Measurements from ENCODE around the gene PADI1.

PADI1 gene, protein sequence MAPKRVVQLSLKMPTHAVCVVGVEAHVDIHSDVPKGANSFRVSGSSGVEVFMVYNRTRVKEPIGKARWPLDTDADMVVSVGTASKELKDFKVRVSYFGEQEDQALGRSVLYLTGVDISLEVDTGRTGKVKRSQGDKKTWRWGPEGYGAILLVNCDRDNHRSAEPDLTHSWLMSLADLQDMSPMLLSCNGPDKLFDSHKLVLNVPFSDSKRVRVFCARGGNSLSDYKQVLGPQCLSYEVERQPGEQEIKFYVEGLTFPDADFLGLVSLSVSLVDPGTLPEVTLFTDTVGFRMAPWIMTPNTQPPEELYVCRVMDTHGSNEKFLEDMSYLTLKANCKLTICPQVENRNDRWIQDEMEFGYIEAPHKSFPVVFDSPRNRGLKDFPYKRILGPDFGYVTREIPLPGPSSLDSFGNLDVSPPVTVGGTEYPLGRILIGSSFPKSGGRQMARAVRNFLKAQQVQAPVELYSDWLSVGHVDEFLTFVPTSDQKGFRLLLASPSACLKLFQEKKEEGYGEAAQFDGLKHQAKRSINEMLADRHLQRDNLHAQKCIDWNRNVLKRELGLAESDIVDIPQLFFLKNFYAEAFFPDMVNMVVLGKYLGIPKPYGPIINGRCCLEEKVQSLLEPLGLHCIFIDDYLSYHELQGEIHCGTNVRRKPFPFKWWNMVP

DNA sequence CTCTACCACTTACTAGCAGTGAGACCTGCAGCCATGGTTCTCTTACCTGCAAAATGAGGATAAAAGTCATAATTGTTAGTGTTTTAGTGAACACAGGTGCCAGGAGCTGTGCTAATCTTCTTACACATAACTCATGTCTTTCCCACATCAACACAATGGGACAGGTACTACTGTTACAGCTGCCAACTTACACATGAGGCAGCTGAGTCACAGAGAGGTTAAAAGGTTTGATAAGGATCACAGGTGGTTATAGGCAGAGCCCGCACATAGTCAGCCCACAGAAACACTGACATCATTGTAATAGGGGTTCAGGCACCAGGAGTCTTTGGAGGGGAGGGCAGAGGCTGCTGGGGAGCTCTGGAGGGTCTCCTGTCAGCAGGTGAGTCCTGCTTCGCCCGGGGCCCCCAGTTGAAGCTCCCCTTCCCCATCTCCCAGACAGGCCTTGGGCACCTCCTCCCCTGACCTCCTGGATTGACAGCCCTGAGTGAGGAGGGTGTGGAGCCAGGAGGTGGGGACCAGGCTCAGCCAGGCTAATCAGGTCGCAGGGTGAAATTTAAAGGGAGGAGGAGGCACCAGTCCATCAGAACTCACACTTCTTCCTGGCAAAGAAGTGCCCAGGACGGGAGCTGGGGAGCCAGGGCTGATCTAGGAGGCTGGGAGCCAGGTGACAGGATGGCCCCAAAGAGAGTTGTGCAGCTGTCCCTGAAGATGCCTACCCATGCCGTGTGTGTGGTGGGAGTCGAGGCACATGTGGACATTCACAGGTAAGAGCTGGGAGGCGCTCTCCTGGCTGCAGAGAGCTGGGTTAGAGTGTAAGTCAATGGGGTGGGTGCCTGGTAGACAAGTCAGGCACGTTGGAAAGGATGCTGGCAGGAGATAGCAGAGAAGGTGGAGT, at the start of gene PADI1:
Gene PADI1, plus strand, starts transcription at position 583 of the 895 bp plus-strand sequence. Its CDS starts 90 bp downstream, at position 673.
- DNase-seq (ENCODE audit: low spot score), result no peak

DNA sequence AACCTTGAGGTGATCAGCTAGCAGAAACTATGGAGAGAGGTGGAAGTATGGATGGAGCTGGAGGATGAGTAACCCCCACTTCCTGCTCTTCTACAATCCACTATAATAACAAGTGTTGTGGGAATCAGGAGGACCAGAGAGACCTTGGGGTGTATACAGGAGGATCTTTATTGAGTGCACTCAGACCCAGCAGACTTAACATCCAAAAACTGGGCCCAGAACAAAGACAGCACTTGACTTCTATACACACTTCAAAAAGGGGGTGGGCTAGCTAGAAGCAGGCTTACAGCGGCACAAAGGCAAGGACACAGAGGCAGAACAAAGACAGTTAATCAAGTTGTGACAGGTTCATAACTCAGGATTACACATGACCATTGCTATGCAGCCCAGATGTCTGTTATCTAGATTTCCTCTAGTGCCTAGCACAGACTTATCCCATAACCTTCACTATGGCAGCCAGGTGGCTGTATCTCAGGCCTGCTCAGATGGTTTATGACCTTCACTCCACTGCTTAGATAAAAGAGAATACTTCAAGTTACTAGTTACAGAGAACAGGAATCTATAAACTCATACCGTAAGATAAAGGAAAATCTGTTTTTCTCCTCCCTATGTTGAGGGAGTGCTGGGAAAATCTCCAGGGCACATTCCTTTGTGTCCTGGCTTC, 49.5 kb upstream of the PADI1 start:
- no peak for DNase-seq (ENCODE audit: low spot score)

DNA sequence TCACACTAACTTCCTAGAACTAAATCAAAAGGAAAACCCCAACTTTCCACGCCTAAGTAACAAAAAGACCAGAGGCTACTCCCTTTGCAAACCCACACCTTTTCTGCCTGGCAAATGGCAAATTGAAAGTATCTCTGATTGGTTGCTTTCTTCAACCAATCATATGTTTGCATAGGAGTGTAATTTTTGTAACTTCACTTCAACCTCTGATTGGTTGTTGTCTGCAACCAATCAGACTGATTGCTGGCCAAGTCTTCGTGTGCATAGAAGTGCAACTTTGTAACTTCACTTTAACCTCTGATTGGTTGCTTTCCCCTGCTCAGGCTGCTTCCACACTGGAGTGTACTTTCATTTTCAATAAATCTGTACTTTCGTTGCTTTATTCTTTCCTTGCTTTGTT, 48.8 kb upstream of the PADI1 start:
- no peak for DNase-seq (ENCODE audit: low spot score)

- no peak for DNase-seq (ENCODE audit: low spot score)
Measured at GRCh38 chr1:17158961-17159360, 46.0 kb upstream of the PADI1 start.

DNA sequence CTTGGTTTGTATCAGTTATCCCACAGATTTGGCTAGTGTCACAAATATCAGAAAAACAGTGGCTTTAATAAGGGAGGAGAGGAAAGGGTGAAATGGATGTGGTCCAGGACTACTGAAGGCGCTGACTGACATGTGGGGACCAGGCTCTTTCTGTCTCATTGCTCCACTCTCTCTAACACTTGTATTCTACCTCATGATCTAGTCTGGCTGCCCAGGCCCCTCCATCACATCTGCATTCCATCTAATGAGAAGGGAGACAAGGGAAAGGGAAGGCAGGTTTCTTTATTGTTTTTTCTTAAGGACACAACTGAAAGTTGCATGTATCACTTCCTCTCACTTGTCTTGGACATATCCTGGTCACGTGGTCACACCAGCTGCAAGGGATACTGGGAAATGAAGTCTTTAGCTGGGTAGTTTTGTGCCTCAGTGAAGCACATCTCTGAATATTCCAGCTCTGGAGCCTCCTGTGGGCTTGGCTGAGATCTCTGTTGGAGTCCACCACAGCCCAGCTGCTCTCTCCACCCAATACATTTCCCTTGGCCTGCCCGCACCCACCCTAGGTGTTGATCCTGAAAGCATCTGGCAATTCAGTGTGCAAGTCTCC, 43.7 kb upstream of the PADI1 start:
- DNase-seq (ENCODE audit: low spot score), result no peak

DNA sequence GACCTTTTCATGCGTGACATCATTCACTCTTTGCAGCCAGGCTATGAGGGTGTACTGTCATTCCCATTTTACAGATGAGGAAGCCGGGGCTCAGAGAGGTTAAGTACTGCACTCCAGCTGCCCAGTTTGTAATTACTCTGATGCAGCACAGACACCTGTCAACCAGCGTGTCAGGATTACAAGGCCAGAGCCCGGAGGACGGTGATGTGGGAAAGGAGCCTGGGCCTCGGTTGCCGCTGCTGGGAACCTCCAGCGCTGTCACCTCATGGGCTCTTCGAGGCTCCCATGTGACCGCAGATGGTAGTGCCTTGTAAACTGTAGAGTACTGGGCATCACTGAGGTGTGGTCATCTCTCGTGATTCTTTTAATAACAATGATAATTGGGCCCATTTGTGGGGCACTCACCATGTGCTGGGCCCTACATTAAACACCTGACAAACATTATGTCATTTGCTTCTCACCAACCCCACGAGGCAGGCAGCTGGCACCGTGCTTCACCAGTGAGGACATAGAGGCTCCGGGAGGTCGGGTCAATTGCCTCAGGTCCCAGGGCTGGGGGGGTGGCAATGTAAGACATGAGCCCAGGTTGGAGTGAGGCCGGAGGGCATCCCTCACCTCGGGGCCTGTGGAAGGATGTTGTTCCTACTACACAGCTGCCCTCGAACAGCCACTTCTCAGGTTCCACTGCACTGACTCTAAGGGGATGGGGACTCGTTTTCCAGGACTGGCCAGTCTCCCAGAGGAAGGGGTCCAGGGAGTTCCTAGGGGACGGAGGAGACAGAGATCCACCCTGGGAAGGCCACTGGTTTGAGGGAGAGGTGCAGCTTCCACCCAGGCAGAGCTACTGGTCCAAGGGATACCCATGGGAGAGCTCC, 42.8 kb upstream of the PADI1 start:
- no peak for DNase-seq (ENCODE audit: low spot score)

GRCh38 chr1:17162941-17163340, 42.0 kb upstream of the PADI1 start:
- no peak for DNase-seq (ENCODE audit: low spot score)

DNA sequence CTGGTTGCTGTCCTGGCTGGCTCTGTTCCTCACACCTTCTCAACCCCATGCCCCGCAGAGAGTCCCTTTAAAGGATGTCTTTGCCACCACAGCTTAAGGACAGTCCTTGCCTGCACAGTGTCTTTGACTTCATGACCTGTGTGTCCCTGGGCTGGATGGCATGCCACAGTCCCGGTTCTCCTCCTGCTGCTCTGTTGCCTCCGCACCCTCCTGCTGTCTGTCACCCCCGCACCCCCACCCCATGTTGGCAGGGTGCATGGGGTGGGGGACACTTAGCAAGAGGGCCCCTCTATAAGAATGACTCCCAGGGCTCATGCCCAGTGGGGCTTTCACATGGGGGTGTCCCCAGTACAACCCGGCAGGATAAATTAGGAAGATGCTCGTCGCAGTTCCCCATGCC, 41.6 kb upstream of the PADI1 start:
- DNase-seq (ENCODE audit: low spot score), result no peak

DNA sequence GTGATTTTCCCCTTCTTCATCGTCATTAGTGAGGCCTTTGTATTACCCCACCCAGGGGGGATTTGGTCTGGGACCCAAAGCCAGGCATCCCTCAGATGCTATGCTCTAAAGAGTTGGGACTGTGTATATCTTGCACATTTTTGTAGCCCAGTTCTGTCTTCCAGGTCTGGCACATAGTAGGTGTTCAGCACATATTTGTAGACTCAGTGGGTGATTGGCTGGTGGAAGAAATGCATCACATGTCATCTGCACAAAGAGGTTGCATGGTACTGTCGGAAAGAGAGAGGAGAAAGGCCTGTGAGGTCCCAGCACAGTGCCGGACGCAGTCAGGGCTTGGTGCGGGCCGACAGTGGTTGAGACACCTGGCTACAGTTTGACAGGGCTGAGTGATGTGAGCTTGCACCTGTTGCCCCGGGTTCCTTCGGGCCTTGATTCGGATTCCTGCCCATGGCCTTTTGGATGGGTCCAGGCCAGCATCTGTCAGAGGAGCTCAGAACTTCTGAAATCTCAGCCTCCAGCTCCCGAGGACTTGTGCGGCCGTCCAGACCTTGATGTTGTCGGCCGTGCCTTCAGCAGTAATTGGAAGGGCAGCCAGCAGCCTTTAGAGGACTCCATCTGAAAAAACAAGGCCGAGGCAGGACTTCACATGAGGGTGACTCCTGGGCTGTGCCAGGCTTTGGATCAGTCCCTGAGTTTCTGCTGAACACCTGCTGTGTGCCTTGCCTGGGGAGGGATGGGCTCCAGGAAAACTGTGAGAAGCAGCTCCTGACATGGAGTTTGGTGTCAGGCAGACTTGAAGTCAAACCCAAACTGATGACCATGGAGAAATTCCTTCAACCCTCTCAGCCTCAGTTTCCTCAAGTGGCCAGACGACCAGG, 40.9 kb upstream of the PADI1 start:
- no peak for DNase-seq (ENCODE audit: low spot score)

- DNase-seq (ENCODE audit: low spot score), result no peak
Measured at GRCh38 chr1:17165823-17166222, 39.1 kb upstream of the PADI1 start.

- DNase-seq (ENCODE audit: low spot score), result no peak
Measured at GRCh38 chr1:17167041-17167785, 37.7 kb upstream of the PADI1 start.

DNA sequence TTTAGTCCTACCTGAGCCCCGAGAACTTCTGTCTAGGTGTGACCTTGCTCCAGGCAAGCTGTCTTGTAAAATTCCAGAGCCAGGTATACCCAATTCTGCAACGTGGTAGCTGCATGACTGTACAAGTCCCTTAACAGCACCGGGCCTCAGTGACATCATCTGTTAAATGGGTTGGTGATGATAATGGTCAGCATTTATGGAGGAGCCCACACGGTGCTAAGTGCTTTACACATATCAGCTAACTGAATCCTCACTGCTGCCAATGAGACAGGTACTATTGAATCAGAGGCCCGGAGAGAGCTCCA, 37.2 kb upstream of the PADI1 start:
- no peak for DNase-seq (ENCODE audit: low spot score)

DNA sequence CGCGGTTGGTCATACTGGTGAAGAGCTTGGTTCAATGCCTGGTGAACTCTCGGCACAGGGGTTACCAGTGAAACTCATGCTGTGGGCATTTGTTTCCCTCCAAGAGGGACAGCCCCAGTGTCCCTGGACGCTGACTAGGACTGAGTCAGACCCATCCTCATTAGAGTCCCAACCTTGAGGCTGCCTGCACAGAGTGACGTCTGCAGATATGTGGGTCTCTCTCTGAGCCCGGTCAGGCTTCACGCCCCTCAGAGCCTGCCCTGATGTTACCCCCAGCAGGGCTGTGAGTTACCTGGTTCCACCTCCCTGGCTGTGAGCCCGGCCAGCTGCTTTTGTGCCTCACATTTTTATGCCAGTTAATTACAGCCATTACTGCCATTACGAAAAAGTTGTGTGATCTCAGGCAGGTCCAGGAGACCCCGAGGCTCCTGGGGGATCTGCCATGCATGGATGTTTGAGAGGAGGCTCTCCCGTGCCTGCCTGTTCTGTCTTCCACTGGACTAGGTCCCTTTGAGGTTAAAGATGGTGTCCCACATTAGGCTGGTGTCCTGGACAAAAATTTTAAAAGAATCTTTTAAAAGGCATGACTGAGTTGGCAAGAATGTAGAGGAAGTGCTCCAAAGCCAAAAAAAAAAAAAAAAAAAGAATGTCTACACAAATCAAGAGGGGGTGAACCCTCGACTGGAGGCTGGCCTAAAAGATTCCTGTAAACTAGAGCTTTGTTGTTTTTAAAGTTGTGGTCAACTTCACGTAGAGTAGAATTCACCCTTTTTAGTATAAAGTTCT, 36.6 kb upstream of the PADI1 start:
- no peak for DNase-seq (ENCODE audit: low spot score)

DNA sequence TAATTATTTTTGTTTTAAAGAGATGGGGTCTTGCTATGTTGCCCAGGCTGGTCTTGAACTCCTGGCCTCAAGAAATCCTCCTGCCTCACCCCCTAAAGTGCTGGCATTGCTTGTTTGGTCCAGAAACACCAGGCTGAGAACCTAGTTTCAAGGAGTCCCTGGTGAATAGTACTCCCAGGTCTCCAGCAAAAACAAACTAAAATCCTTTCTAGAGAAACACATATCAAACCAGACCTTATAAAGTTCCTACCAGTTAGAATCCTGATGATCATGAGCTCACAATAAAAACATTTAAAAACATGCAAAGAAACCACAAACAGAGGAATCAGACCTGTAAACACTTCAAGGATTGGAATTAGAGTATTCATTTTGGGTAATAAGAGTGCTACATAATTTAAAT, 34.4 kb upstream of the PADI1 start:
- no peak for DNase-seq (ENCODE audit: low spot score)

GRCh38 chr1:17173217-17173616, 31.7 kb upstream of the PADI1 start:
- DNase-seq (ENCODE audit: low spot score), result no peak

- no peak for DNase-seq (ENCODE audit: low spot score)
Measured at GRCh38 chr1:17176306-17177061, 28.4 kb upstream of the PADI1 start.

DNA sequence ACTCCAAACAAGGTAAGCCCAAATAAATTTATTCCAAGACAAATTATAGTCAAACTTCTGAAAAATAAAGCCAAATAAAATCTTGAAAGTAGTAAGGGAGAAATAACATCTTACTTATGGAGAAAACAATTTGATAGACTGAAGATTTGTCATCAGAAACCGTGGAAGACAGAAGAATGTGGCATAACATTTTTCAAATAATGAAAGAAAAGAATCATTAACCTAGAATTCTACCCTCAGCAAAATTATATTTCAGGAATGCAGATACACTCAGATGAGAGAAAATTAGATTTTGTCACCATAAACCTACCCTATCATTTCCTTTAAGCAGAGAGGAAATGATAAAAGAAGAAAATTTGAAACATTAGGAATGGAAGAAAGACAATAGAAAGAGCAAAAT, 27.3 kb upstream of the PADI1 start:
- DNase-seq (ENCODE audit: low spot score), result no peak

Data from hematopoietic multipotent progenitor cell treated with erythropoietin and hydrocortisone succinate and interleukin-3 and kit ligand, for 15 days (in vitro differentiated cells).